Measurements from ENCODE around the gene NLRC5. TPM values are rescaled to one million over a fixed set of nuclear protein-coding genes. Genes with fewer than 3 reads are reported as not detected.

NLRC5 gene
- total RNA-seq, 1 experiment from 2014 or later: 0.80 TPM

GRCh38 chr16:57082664-57083063, 93.3 kb downstream of the NLRC5 start:
- no peak for DNase-seq
- no peaks in the 10 kb centered on the region for H3K36me3 ChIP-seq (replicated peaks; ENCODE audit: control insufficient read depth, insufficient read depth, low read length)
- H3K4me3 ChIP-seq (ENCODE audit: insufficient read depth, low read depth, low read length): no peak overlapping the region
- no peaks in the 10 kb centered on the region for H3K27me3 ChIP-seq (ENCODE audit: control insufficient read depth, insufficient read depth, low read length)

- Histone ChIP-seq H3K27me3 (ENCODE audit: control insufficient read depth, insufficient read depth, low read length) (no peaks in the 10 kb centered on the region), H3K4me3 (ENCODE audit: insufficient read depth, low read depth, low read length) (no peak overlapping the region), H3K36me3 (replicated peaks; ENCODE audit: control insufficient read depth, insufficient read depth, low read length) (no peaks in the 10 kb centered on the region)
- DNase-seq: no peak
Observed at GRCh38 chr16:57083485-57084126, 94.2 kb downstream of the NLRC5 start.

GRCh38 chr16:57084257-57084770, 95.0 kb downstream of the NLRC5 start:
- H3K27me3 ChIP-seq (ENCODE audit: control insufficient read depth, insufficient read depth, low read length): no peaks in the 10 kb centered on the region
- no peaks in the 10 kb centered on the region for H3K36me3 ChIP-seq (replicated peaks; ENCODE audit: control insufficient read depth, insufficient read depth, low read length)
- peak; percentile 91 for DNase-seq
- H3K4me3 ChIP-seq (ENCODE audit: insufficient read depth, low read depth, low read length): no peak overlapping the region

GRCh38 chr16:57084996-57085395, 95.6 kb downstream of the NLRC5 start:
- no peaks in the 10 kb centered on the region for H3K36me3 ChIP-seq (replicated peaks; ENCODE audit: control insufficient read depth, insufficient read depth, low read length)
- DNase-seq: no peak
- no peaks in the 10 kb centered on the region for H3K27me3 ChIP-seq (ENCODE audit: control insufficient read depth, insufficient read depth, low read length)
- no peak overlapping the region for H3K4me3 ChIP-seq (ENCODE audit: insufficient read depth, low read depth, low read length)

- H3K36me3 ChIP-seq (replicated peaks; ENCODE audit: control insufficient read depth, insufficient read depth, low read length): no peaks in the 10 kb centered on the region
- peaks cover 10% of the 10 kb centered on the region for H3K27me3 ChIP-seq (ENCODE audit: control insufficient read depth, insufficient read depth, low read length)
- DNase-seq: no peak
- H3K4me3 ChIP-seq (ENCODE audit: insufficient read depth, low read depth, low read length): no peak overlapping the region
Observed at GRCh38 chr16:57087003-57087402, 97.6 kb downstream of the NLRC5 start.

- Histone ChIP-seq H3K27me3 (ENCODE audit: control insufficient read depth, insufficient read depth, low read length) (peaks cover 21% of the 10 kb centered on the region), H3K36me3 (replicated peaks; ENCODE audit: control insufficient read depth, insufficient read depth, low read length) (no peaks in the 10 kb centered on the region), H3K4me3 (ENCODE audit: insufficient read depth, low read depth, low read length) (no peak overlapping the region)
- DNase-seq: no peak
Observed at GRCh38 chr16:57089406-57089805, 100.0 kb downstream of the NLRC5 start.

- DNase-seq: peak; percentile 80
- H3K27me3 ChIP-seq (ENCODE audit: control insufficient read depth, insufficient read depth, low read length): peaks cover 21% of the 10 kb centered on the region
- peak overlapping the region; percentile 71 for H3K4me3 ChIP-seq (ENCODE audit: insufficient read depth, low read depth, low read length)
- no peaks in the 10 kb centered on the region for H3K36me3 ChIP-seq (replicated peaks; ENCODE audit: control insufficient read depth, insufficient read depth, low read length)
Observed at GRCh38 chr16:57091200-57091974, 102.0 kb downstream of the NLRC5 start.

GRCh38 chr16:57091975-57092785, 102.8 kb downstream of the NLRC5 start, which contains the start of gene CPNE2:
CPNE2 (plus strand) TSS chr16:57092583; CDS start chr16:57110743, 18,160 bp downstream.
- H3K36me3 ChIP-seq (replicated peaks; ENCODE audit: control insufficient read depth, insufficient read depth, low read length): no peaks in the 10 kb centered on the region
- peak within 1 kb of the TSS; percentile 71 for H3K4me3 ChIP-seq (ENCODE audit: insufficient read depth, low read depth, low read length)
- DNase-seq: peak; percentile 93
- H3K27me3 ChIP-seq (ENCODE audit: control insufficient read depth, insufficient read depth, low read length): peaks cover 21% of the 10 kb centered on the region

- Histone ChIP-seq H3K27me3 (ENCODE audit: control insufficient read depth, insufficient read depth, low read length) (peaks cover 21% of the 10 kb centered on the region), H3K4me3 (ENCODE audit: insufficient read depth, low read depth, low read length) (peak overlapping the region; percentile 71), H3K36me3 (replicated peaks; ENCODE audit: control insufficient read depth, insufficient read depth, low read length) (no peaks in the 10 kb centered on the region)
- DNase-seq: peak; percentile 94
Observed at GRCh38 chr16:57092786-57093411, 103.5 kb downstream of the NLRC5 start.

- peak overlapping the region; percentile 71; the same call in 1 of the 2 replicates for H3K4me3 ChIP-seq (ENCODE audit: insufficient read depth, low read depth, low read length)
- H3K27me3 ChIP-seq (ENCODE audit: control insufficient read depth, insufficient read depth, low read length): peaks cover 21% of the 10 kb centered on the region
- no peak for DNase-seq
- no peaks in the 10 kb centered on the region for H3K36me3 ChIP-seq (replicated peaks; ENCODE audit: control insufficient read depth, insufficient read depth, low read length)
Observed at GRCh38 chr16:57093666-57094564, 104.6 kb downstream of the NLRC5 start.

GRCh38 chr16:57094911-57095310, 105.6 kb downstream of the NLRC5 start:
- Histone ChIP-seq H3K4me3 (ENCODE audit: insufficient read depth, low read depth, low read length) (no peak overlapping the region), H3K36me3 (replicated peaks; ENCODE audit: control insufficient read depth, insufficient read depth, low read length) (no peaks in the 10 kb centered on the region), H3K27me3 (ENCODE audit: control insufficient read depth, insufficient read depth, low read length) (peaks cover 21% of the 10 kb centered on the region)
- DNase-seq: no peak

- H3K36me3 ChIP-seq (replicated peaks; ENCODE audit: control insufficient read depth, insufficient read depth, low read length): no peaks in the 10 kb centered on the region
- H3K4me3 ChIP-seq (ENCODE audit: insufficient read depth, low read depth, low read length): no peak overlapping the region
- no peak for DNase-seq
- H3K27me3 ChIP-seq (ENCODE audit: control insufficient read depth, insufficient read depth, low read length): peaks cover 18% of the 10 kb centered on the region
Observed at GRCh38 chr16:57096192-57096591, 106.8 kb downstream of the NLRC5 start.

GRCh38 chr16:57096793-57097192, 107.4 kb downstream of the NLRC5 start:
- no peak for DNase-seq
- no peak overlapping the region for H3K4me3 ChIP-seq (ENCODE audit: insufficient read depth, low read depth, low read length)
- peaks cover 13% of the 10 kb centered on the region for H3K27me3 ChIP-seq (ENCODE audit: control insufficient read depth, insufficient read depth, low read length)
- H3K36me3 ChIP-seq (replicated peaks; ENCODE audit: control insufficient read depth, insufficient read depth, low read length): no peaks in the 10 kb centered on the region

Measured in H7 (cell line).